H9 (cell line): ENCODE measurements around the gene GRIK4. TPM values are rescaled to one million over a fixed set of nuclear protein-coding genes. Genes with fewer than 3 reads are reported as not detected.

ENCODE experiments used
- DNase-seq: peaks from one replicate; pipeline ENCODE4 v3.0.0-alpha.2; 2017
- H2AFZ ChIP-seq: one replicate; pipeline ENCODE4 v1.6.1; 2013; ENCODE audit warnings: mild to moderate bottlenecking, low read length, control low read depth, moderate library complexity
- H2AK5ac ChIP-seq: 2 replicates; pipeline ENCODE4 v1.6.1; 2013; ENCODE audit warnings: low read length, control low read depth, mixed read lengths; ENCODE audit not compliant: insufficient read length
- H2BK120ac ChIP-seq: one replicate; pipeline ENCODE4 v1.6.1; 2013; ENCODE audit warnings: low read depth, mild to moderate bottlenecking, low read length, control low read depth, inconsistent platforms; ENCODE audit not compliant: poor library complexity, severe bottlenecking
- H2BK12ac ChIP-seq: 2 replicates; pipeline ENCODE4 v1.6.1; 2013; ENCODE audit warnings: low read length, control low read depth, mixed read lengths, low read depth; ENCODE audit not compliant: insufficient read length
- H2BK15ac ChIP-seq: 2 replicates; pipeline ENCODE4 v1.6.1; 2013; ENCODE audit warnings: low read depth, low read length, control low read depth
- H2BK20ac ChIP-seq: one replicate; pipeline ENCODE4 v1.6.1; 2013; ENCODE audit warnings: low read depth, mild to moderate bottlenecking, low read length, control low read depth, inconsistent platforms; ENCODE audit not compliant: poor library complexity, severe bottlenecking
- H2BK5ac ChIP-seq: 2 replicates; pipeline ENCODE4 v1.6.1; 2013; ENCODE audit warnings: low read length, control low read depth, mixed read lengths; ENCODE audit not compliant: insufficient read length
- H3K14ac ChIP-seq: 2 replicates; pipeline ENCODE4 v1.6.1; 2013; ENCODE audit warnings: low read length, control low read depth; ENCODE audit not compliant: insufficient read depth
- H3K18ac ChIP-seq: 2 replicates; pipeline ENCODE4 v1.6.1; 2013; ENCODE audit warnings: low read depth, mild to moderate bottlenecking, mixed read lengths, low read length, control low read depth; ENCODE audit not compliant: insufficient read length
- H3K23ac ChIP-seq: 2 replicates; pipeline ENCODE4 v1.6.1; 2013; ENCODE audit warnings: low read length, control low read depth, mixed read lengths, low read depth; ENCODE audit not compliant: insufficient read length
- H3K23me2 ChIP-seq: 2 replicates; pipeline ENCODE4 v1.6.1; 2013; ENCODE audit warnings: low read depth, mild to moderate bottlenecking, mixed read lengths, low read length, control low read depth; ENCODE audit not compliant: insufficient read length, poor library complexity, severe bottlenecking
- H3K27ac ChIP-seq: 2 replicates; pipeline ENCODE4 v1.5.1; 2013; ENCODE audit warnings: low read length, control low read depth, mixed read lengths, low read depth; ENCODE audit not compliant: insufficient read length
- H3K27me3 ChIP-seq: 2 replicates; pipeline ENCODE4 v1.6.1; 2013; ENCODE audit warnings: low read length, control low read depth, inconsistent platforms; ENCODE audit not compliant: insufficient read depth
- H3K4ac ChIP-seq: 2 replicates; pipeline ENCODE4 v1.6.1; 2013; ENCODE audit warnings: low read depth, mild to moderate bottlenecking, control low read depth, inconsistent platforms, low read length, moderate library complexity
- H3K4me1 ChIP-seq: 2 replicates; pipeline ENCODE4 v1.6.1; 2013; ENCODE audit warnings: low read length, control low read depth, inconsistent platforms; ENCODE audit not compliant: insufficient read depth
- H3K4me2 ChIP-seq: 2 replicates; pipeline ENCODE4 v1.6.1; 2013; ENCODE audit warnings: low read length, control low read depth, mixed read lengths; ENCODE audit not compliant: insufficient read length, insufficient read depth
- H3K56ac ChIP-seq: 2 replicates; pipeline ENCODE4 v1.6.1; 2013; ENCODE audit warnings: low read depth, mild to moderate bottlenecking, mixed read lengths, low read length, control low read depth; ENCODE audit not compliant: insufficient read length
- H3K79me1 ChIP-seq: 2 replicates; pipeline ENCODE4 v1.6.1; 2013; ENCODE audit warnings: low read depth, mild to moderate bottlenecking, moderate library complexity, low read length, control low read depth, inconsistent platforms; ENCODE audit not compliant: insufficient read depth, poor library complexity, severe bottlenecking
- H3K79me2 ChIP-seq: 2 replicates; pipeline ENCODE4 v1.6.1; 2013; ENCODE audit warnings: low read length, control low read depth, inconsistent platforms; ENCODE audit not compliant: insufficient read depth
- H3K9ac ChIP-seq: 2 replicates; pipeline ENCODE4 v1.6.1; 2013; ENCODE audit warnings: low read length, control low read depth, mixed read lengths; ENCODE audit not compliant: insufficient read length; ENCODE audit errors: extremely low read depth
- H3K9me3 ChIP-seq: one replicate; pipeline ENCODE4 v1.6.1; 2013; ENCODE audit warnings: low read depth, low read length, inconsistent platforms; ENCODE audit not compliant: control insufficient read depth
- H3T11ph ChIP-seq: one replicate; pipeline ENCODE4 v1.6.1; 2013; ENCODE audit warnings: mild to moderate bottlenecking, low read length, control low read depth, inconsistent platforms
- H4K20me1 ChIP-seq: one replicate; pipeline ENCODE4 v1.6.1; 2013; ENCODE audit not compliant: control insufficient read depth, insufficient read length, insufficient read depth
- H4K5ac ChIP-seq: 2 replicates; pipeline ENCODE4 v1.6.1; 2013; ENCODE audit warnings: low read depth, mild to moderate bottlenecking, mixed read lengths, low read length, control low read depth; ENCODE audit not compliant: insufficient read length
- H4K8ac ChIP-seq: replicated peaks from 2 replicates; pipeline ENCODE4 v1.6.1; 2013; ENCODE audit warnings: low read length, control low read depth, mixed read lengths, low read depth; ENCODE audit not compliant: insufficient read length
- H4K91ac ChIP-seq: 2 replicates; pipeline ENCODE4 v1.6.1; 2013; ENCODE audit warnings: low read depth, mild to moderate bottlenecking, moderate library complexity, mixed read lengths, low read length, control low read depth; ENCODE audit not compliant: insufficient read length
- H3K27ac Mint-ChIP-seq, 3 experiments: 2 replicates in 2 of 3; 3 replicates in 1 of 3; pipeline ENCODE4 v1.8.0; 2020 to 2021; ENCODE audit warnings: mixed read lengths in 3 of 3, mild to moderate bottlenecking in 1 of 3, moderate library complexity in 1 of 3
- H3K27me3 Mint-ChIP-seq: 2 replicates; pipeline ENCODE4 v1.8.0; 2021; ENCODE audit warnings: low read depth, mild to moderate bottlenecking, moderate library complexity, mixed read lengths
- H3K36me3 Mint-ChIP-seq, 3 experiments: 2 replicates in 2 of 3; 3 replicates in 1 of 3; pipeline ENCODE4 v1.8.0; 2020 to 2021; ENCODE audit warnings: low read depth in 3 of 3, mixed read lengths in 3 of 3; ENCODE audit not compliant: insufficient read depth in 1 of 3
- H3K4me1 Mint-ChIP-seq, 2 experiments: 2 replicates each; pipeline ENCODE4 v1.8.0; 2020; ENCODE audit warnings: mixed read lengths in 2 of 2
- H3K4me3 Mint-ChIP-seq, 2 experiments: 2 replicates in 1 of 2; 3 replicates in 1 of 2; pipeline ENCODE4 v1.8.0; 2020 to 2021; ENCODE audit warnings: mild to moderate bottlenecking in 2 of 2, mixed read lengths in 2 of 2, moderate library complexity in 1 of 2
- H3K9me3 Mint-ChIP-seq, 2 experiments: 2 replicates in 1 of 2; 3 replicates in 1 of 2; pipeline ENCODE4 v1.8.0; 2020; ENCODE audit warnings: mild to moderate bottlenecking in 2 of 2, mixed read lengths in 2 of 2, moderate library complexity in 1 of 2
- CTCF ChIP-seq: fragments of 200-600 bp; sonication (generic); conservative IDR thresholded peaks from 3 replicates; pipeline ENCODE4 v1.8.0; 2021; ENCODE audit warnings: antibody characterized with exemption, mild to moderate bottlenecking
- WGBS: extraction: QIAGEN DNeasy Blood & Tissue Kit; methylation state at CpG from one replicate; pipeline ENCODE4 v1.1.7; 2013; ENCODE audit warnings: missing lambda C conversion rate, low lambda C conversion rate, mixed read lengths; ENCODE audit not compliant: insufficient read length; ENCODE audit errors: extremely low coverage; 5-methylcytosine and 5-hydroxymethylcytosine counted together
- total RNA-seq: library from RNA; stranded (reverse); gene quantifications from 2 replicates; pipeline ENCODE4 v1.2.1, GENCODE V29; 2021

The GRIK4 gene
- total RNA-seq, 1 experiment from 2014 or later: 2.3 TPM

GRCh38 chr11:120536797-120537169, 25.2 kb downstream of the GRIK4 start:
- no peak for TF ChIP-seq CTCF
- Histone ChIP-seq H2BK15ac (no peak overlapping the region), H4K8ac (no peak overlapping the region), H2BK12ac (no peak overlapping the region), H2BK5ac (no peak overlapping the region), H4K5ac (no peak overlapping the region), H2BK20ac (no peak overlapping the region), H2AK5ac (no peak overlapping the region), H3K27me3 (no peaks in the 10 kb centered on the region), H2BK120ac (no peak overlapping the region), H3K79me2 (no peaks in the 10 kb centered on the region), H3K9me3 (no peaks in the 10 kb centered on the region), H3K4me1 (no peaks in the 10 kb centered on the region), H3K14ac (no peak overlapping the region), H3K4me2 (no peak overlapping the region), H3K9ac (no peak overlapping the region), H4K20me1 (no peaks in the 10 kb centered on the region), H3K4ac (no peak overlapping the region), H3K23me2 (no peaks in the 10 kb centered on the region), H4K91ac (no peak overlapping the region), H3T11ph (no peak overlapping the region), H3K23ac (no peak overlapping the region), H3K56ac (no peak overlapping the region), H3K27ac (no peak overlapping the region), H2AFZ (no peak overlapping the region), H3K18ac (no peak overlapping the region), H3K79me1 (no peaks in the 10 kb centered on the region)
- no peak for DNase-seq
- H3K27ac Mint-ChIP-seq: no peak overlapping the region; a peak in 1 of 7 replicates
- no peaks in the 10 kb centered on the region for H3K9me3 Mint-ChIP-seq
- no CpG with 5 or more reads among the region's 11 CpGs for WGBS
- no peak overlapping the region for H3K4me3 Mint-ChIP-seq
- peaks cover 20 to 50% of the 10 kb centered on the region in 2 experiments for H3K4me1 Mint-ChIP-seq
- no peaks in the 10 kb centered on the region for H3K36me3 Mint-ChIP-seq
- H3K27me3 Mint-ChIP-seq: peaks cover 4% of the 10 kb centered on the region
